Activated T-cell treated with anti-CD3 and anti-CD28 coated beads for 24 hours (primary cell): ENCODE results near the gene CAPN9.
"Not testable (repeated sequence)": the region's sequence is repeated elsewhere in the genome, so short reads cannot be mapped to it uniquely, and the experiment has no call there.

Experiments used
- DNase-seq: peaks from one replicate; pipeline ENCODE4 v3.0.0-alpha.2; 2020; ENCODE audit warnings: low read depth

Gene CAPN9

DNA sequence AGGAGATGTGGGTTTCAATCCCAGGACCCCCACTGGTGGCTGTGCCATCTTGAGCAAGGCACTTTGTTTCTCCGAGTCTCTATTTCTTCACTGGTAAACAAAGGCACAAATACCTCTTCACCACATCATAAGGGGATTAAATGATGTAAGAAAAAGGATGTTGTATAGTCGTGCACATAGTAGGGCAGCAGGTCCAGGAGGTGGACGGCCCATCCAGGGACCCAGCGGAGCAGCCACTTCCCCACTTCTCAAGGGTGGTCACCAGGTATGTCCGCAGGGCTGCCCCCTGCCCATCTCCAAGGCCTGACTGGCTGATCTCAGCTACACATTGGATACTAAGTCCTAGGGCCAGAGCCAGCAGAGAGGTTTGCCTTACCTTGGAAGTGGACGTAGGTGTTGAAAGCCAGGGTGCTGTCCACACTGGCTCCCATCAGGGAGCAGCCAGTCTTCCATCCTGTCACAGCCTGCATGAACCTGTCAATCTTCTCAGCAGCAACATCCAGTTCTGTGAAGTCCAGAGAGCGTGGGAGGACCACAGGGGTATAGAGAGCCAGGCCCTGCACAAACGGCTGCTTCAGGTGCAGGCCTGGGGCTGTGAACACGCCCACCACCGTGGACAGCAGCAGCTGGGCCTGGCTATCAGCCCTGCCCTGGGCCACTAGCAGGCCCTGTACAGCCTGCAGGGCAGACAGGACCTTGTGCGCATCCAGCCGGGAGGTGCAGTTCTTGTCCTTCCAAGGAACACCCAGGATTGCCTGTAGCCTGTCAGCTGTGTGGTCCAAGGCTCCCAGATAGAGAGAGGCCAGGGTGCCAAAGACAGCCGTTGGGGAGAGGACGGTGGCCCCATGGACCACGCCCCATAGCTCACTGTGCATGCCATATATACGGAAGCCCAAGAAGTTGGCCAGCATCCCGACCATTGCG is 37.3 kb upstream of the CAPN9 start:
- DNase-seq: no peak

- DNase-seq: no peak
These were observed 36.7 kb upstream of the CAPN9 start for GRCh38 chr1:230710543-230710904.

DNA sequence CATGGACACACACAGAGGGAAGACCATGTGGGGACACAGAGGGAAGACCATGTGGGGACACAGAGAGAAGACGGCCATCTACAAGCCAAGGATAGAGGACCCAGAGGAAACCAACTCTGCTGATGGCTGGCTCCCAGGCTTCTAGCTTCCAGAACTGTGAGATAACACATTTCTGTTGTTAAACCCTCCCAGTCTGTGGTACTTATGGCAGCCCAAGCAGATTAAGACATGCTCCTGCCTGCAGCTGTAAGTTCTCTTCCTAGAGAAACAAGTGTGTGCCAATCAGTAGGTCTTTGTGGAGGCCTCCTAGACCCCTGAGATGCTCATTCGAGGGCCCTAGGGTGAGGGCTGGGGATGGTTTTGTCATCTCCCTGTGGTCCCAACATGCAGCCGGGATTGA is 35.9 kb upstream of the CAPN9 start:
- no peak for DNase-seq

DNA sequence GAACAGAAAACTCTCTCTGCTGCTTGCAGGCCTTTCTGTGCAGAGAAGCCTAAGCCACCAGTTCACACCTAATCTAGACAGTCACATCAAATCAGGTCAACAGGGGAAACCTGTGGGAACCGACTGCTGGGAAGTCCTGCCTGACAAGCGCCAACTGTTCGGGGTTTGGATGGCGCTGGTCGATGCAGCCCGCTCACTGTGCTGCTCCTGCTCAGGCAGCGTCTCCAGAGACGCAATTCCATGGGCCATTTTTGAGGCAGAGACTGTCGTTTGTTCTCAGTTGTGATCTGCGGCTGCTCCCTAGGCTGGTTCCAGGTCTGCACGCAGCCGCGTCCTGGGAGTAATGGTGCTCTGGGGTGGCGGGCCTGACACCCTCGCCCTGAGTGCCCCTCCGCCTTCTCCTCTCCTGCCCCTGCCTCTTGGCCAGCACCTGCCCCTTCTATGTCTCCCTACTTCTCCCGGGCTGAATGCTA is 34.7 kb upstream of the CAPN9 start:
- DNase-seq: no peak

- no peak for DNase-seq
These were observed 34.0 kb upstream of the CAPN9 start for GRCh38 chr1:230713138-230713537.

- DNase-seq: no peak
These were observed 33.7 kb upstream of the CAPN9 start for GRCh38 chr1:230713547-230713914.

DNA sequence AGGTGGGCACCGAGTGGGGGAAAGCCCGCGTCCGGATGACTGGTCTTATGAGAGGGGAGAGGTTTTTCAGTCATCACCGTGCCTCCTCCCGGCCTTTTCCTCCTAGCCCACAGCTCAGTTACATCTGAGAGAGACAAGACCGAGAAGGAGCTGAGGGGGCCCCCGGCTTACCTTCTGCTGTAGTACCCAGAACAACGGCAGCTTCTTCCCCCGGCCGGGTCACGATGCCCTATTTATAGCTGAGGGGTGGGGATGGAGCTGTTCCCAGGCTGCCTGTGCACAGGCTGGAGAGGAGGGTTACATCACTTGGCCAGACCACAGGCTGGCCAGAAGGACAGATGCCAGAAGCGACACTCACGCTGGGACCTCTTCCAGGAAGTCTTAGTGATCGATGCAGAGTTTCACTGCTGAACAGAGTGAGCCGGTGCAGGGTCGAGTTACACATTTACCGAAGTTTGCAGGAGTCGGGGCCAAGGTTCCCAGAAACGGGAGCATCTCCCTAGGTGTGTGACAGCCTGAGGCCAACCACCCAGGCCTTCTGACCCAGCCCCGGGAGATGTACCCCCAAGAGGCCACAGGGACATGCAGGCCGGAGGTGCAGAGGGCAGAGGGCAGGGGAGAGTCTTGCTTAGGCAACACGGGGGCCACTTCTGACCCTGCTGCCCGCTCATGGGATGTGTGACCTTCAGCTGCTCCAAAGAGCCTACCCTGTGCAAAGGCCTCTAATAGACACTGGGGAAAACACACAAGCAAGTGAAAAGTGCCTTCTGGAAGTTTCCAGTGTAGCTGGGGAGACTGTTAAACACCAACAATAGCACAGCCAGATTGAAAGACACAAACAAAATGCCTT is 33.0 kb upstream of the CAPN9 start, which contains the start of gene AGT:
Gene AGT (minus strand): TSS at position 208 of the 850 bp plus-strand sequence. CDS start 3,299 bp downstream, outside the sequence.
- DNase-seq: no peak

DNA sequence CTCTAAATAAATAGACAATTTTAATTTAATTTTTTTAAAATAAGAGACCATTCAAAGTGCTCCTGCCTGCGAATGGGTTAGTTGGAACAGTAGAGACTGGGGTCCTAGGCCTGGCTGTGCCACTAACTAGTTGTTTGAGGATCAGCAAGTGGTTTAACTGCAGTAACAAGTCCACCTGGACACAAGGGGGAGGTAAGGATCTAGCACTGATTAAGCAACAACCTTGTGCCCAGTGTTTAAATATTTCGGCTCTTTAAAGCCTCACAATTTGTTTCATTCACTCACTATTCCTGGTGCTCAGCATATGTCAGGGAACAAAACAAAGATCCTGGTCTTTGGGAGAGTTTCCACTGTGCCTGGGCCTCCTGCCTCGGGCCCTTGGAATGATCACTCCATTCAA is 31.7 kb upstream of the CAPN9 start:
- no peak for DNase-seq

- DNase-seq: not testable (repeated sequence)
These were observed 30.7 kb upstream of the CAPN9 start for GRCh38 chr1:230716453-230716852.

- DNase-seq: no peak
These were observed 29.9 kb upstream of the CAPN9 start for GRCh38 chr1:230717251-230717650.

- not testable (repeated sequence) for DNase-seq
These were observed 25.2 kb upstream of the CAPN9 start for GRCh38 chr1:230721849-230722522.

- no peak for DNase-seq
These were observed 21.8 kb upstream of the CAPN9 start for GRCh38 chr1:230725256-230726012.

DNA sequence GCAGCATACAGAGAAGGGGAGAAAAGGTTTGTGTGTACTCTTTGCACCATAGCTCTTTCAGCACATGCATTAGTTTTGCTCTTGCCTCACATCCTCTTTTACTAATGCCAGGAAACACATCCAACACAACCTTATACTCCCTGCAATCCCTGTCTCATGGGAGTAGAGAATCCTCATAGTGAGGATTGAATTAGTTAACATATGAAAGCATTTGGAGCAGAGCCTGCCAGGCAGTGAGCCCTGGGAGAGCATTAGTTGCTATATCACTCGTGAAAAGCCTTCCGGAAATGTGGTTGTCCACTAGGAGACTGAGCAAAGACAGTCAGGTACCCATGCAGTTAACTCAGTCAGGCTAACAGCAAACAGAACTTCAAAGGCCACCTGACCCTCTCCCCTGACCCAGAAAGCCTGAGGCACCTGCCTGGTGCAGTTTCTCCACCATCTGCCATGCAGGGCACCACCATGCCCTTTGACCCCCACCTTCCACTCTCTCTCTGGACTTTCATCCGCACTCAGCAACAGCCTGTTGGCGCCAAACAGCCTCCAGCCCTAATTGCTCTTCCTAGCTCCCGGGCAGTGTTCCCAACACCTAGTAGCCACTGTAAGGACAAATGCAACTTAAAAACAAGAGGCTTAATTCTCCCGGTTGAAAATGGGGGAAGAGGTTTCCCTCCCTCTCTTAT is 18.3 kb upstream of the CAPN9 start:
- DNase-seq: no peak

DNA sequence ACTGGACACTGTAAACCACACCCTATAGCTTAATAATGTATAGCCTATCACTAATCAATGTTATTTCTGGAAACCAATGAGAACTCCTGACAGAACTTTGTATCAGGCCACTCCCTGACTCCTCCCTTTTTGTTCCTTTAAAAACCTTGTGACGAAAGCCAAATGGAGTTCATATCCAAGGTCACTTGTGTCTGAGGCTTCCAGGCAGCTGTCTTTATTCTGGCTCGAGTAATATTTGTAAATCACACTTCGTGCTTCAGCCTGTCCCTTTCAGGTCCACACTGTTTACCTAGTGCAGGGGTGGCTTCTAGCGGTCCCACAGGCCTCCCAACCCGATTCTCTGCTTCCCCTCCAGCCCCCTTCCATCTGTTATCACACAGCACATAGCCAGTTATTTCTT is 16.2 kb upstream of the CAPN9 start:
- DNase-seq: no peak

DNA sequence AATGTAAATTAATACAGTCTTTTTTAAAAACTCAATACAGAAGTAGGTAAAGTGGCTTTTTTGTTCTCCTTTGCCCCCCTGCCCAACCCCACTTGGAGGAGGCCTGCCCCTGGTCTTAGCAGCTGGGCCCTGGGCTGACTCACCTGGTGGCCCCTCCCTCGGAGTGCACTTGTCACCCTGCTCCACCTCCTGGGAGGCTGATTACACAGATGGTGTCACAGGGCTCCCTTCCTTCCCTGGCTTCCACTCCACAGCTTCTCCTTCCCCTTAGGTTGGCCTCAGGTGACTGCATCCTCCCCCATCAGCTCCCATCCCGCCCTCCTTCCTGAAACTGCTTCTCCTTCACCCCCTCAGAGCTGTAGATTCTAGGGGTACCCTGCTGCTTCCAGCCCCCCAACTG is 11.7 kb upstream of the CAPN9 start:
- DNase-seq: no peak

DNA sequence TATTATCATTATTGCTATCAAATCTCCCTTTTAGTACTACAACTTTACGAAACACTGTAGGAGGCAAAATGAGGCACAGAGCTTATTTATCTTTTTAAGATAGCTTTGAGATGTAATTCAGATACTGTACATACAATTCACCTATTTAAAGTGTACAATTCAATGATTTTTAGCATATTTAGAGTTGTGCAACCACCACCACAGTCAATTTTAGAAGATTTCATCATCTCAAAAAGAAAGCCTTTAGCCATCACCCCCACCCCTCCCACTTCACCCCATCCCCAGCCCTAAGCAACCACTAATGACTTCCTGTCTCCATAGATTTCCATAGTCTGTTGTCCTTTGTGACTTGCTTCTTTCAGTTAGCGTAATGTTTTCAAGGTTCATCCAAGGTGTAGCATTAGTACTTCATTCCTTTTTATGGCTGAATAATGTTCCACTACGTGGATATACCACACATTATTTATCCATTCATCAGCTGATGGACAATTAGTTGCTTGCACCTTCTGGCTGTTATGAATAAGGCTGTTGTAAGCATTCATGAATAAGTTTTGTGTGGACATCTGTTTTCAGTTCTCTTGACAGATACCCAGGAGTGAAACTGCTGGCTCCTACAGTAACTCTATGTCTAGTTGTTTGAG is 9.4 kb upstream of the CAPN9 start:
- DNase-seq: no peak

GRCh38 chr1:230739564-230740290 is 7.5 kb upstream of the CAPN9 start:
- no peak for DNase-seq

DNA sequence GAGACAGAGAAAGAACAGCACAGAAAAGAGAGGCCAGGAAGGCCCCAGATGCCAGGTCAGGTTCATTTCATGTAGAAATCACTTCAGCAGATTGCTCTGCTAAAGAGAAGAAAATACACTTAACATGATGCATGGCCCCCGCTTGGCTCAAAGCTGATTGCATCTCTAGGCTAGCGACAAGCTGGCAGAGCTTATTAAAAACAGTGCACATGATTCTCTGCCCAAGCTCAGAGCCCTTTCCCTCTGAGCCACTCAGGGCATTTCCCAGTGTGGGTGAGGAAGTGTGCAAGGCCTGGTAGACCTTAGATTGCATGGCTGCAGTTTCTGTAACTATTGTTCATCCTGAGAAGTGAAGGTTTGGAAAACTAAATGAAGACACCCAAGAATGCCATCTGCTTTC is 3.3 kb upstream of the CAPN9 start:
- no peak for DNase-seq

DNA sequence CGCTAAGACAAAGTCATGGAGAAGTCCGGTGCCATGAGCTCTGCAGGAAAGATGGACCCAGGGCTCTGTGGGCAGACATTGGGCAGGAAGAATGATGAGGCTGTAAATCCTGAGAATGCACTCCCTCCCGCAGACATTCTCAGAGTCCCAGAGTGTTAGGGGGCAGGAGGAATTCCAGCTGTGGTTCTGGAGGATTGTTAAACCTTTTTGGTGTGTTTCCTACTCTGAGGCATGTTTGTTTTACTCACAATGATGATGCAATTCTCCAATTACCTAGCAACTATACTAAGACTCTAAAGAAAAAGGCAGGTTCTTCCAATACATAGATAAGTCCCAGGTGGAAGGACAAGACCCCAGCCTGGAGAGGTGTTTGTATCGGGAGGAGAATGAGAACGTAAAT is 2.8 kb upstream of the CAPN9 start:
- no peak for DNase-seq

DNA sequence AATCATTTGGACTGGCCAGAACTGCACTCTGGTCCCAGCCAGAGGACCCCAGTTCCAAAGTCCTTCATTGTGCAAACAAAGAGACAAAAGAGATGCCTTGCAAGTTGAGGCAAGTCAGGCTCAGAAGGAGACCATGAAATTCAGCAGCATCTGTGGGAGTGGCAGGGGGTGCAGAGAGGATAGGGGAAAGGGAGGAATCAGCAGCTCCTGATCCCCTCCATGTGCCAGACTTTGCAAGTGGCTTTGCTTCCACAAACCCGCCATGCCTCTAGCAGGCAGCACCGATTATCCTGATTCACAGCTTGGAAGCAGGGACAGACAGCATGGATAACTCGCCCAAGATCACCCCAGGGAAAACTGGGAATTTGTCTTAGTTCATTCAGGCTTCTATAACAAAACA is 2.1 kb upstream of the CAPN9 start:
- no peak for DNase-seq
